HK-2 (cell line): ENCODE data around the gene ZAR1.

ENCODE experiments used
- DNase-seq: peaks from one replicate; pipeline ENCODE4 v3.0.0-alpha.2; 2018; ENCODE audit not compliant: unreplicated experiment

ZAR1 gene

GRCh38 chr4:48490680-48491513 is 845 bp downstream of the ZAR1 start:
- no peak for DNase-seq

GRCh38 chr4:48491514-48492176 is 1.6 kb downstream of the ZAR1 start:
- no peak for DNase-seq

GRCh38 chr4:48493452-48494100 is 3.5 kb downstream of the ZAR1 start:
- no peak for DNase-seq

- no peak for DNase-seq
Measured at GRCh38 chr4:48495941-48496340, 5.9 kb downstream of the ZAR1 start.

GRCh38 chr4:48498895-48499294 is 8.8 kb downstream of the ZAR1 start:
- no peak for DNase-seq

- DNase-seq, result no peak
Measured at GRCh38 chr4:48499551-48500066, 9.6 kb downstream of the ZAR1 start.

- DNase-seq, result no peak
Measured at GRCh38 chr4:48503233-48504025, 13.4 kb downstream of the ZAR1 start.

- no peak for DNase-seq
Measured at GRCh38 chr4:48504026-48504330, 13.9 kb downstream of the ZAR1 start.

GRCh38 chr4:48504352-48504751 is 14.3 kb downstream of the ZAR1 start:
- no peak for DNase-seq

GRCh38 chr4:48506716-48507115 is 16.7 kb downstream of the ZAR1 start:
- DNase-seq, result no peak

- DNase-seq, result no peak
Measured at GRCh38 chr4:48509543-48509942, 19.5 kb downstream of the ZAR1 start.

GRCh38 chr4:48518143-48518542 is 28.1 kb downstream of the ZAR1 start:
- no peak for DNase-seq

GRCh38 chr4:48526406-48526805 is 36.4 kb downstream of the ZAR1 start:
- no peak for DNase-seq

- no peak for DNase-seq
Measured at GRCh38 chr4:48538358-48538757, 48.3 kb downstream of the ZAR1 start.

GRCh38 chr4:48539597-48539996 is 49.5 kb downstream of the ZAR1 start:
- no peak for DNase-seq

GRCh38 chr4:48542888-48543287 is 52.8 kb downstream of the ZAR1 start:
- no peak for DNase-seq

- DNase-seq, result no peak
Measured at GRCh38 chr4:48543796-48544195, 53.7 kb downstream of the ZAR1 start.
